Colon (tissue), 2 donors: ENCODE data around the gene TCEA2.
"Not testable (repeated sequence)": the region's sequence is repeated elsewhere in the genome, so short reads cannot be mapped to it uniquely, and the experiment has no call there.

Experiments
- FAIRE-seq: peaks from 2 replicates; lab custom pipeline; 2012; peaks lifted over from hg19 to GRCh38; lab: Jason Lieb, UNC
- donor health status: control.
- donor health status: control.

TCEA2 gene

GRCh38 chr20:64077876-64078551 is 15.0 kb downstream of the TCEA2 start:
- no peak for FAIRE-seq

GRCh38 chr20:64078934-64079272 is 15.9 kb downstream of the TCEA2 start:
- FAIRE-seq: no peak

GRCh38 chr20:64079273-64080012 is 16.4 kb downstream of the TCEA2 start, which contains the start of gene RGS19:
Gene RGS19, minus strand, starts transcription at chr20:64079518. Its CDS starts 2,632 bp downstream, at chr20:64076886.
- no peak for FAIRE-seq

- no peak for FAIRE-seq
Observed at GRCh38 chr20:64080013-64080812, 17.2 kb downstream of the TCEA2 start, which contains the start of gene OPRL1. Gene OPRL1, plus strand, starts transcription at chr20:64080082. Its CDS starts 12,639 bp downstream, at chr20:64092721.

- no peak for FAIRE-seq
Observed at GRCh38 chr20:64080813-64081623, 18.0 kb downstream of the TCEA2 start.

GRCh38 chr20:64081624-64081964 is 18.6 kb downstream of the TCEA2 start:
- FAIRE-seq: no peak

- no peak for FAIRE-seq
Observed at GRCh38 chr20:64082126-64082731, 19.2 kb downstream of the TCEA2 start.

- no peak for FAIRE-seq
Observed at GRCh38 chr20:64082820-64083377, 19.9 kb downstream of the TCEA2 start.

GRCh38 chr20:64083378-64083803 is 20.4 kb downstream of the TCEA2 start:
- FAIRE-seq: no peak

GRCh38 chr20:64083804-64084684 is 21.0 kb downstream of the TCEA2 start, which contains the start of gene LKAAEAR1:
Gene LKAAEAR1, minus strand, starts transcription at chr20:64084398. Its CDS starts 179 bp downstream, at chr20:64084219.
- no peak for FAIRE-seq

GRCh38 chr20:64084685-64085152 is 21.7 kb downstream of the TCEA2 start:
- FAIRE-seq: no peak

- FAIRE-seq: no peak
Observed at GRCh38 chr20:64086801-64087200, 23.8 kb downstream of the TCEA2 start.

GRCh38 chr20:64087226-64087825 is 24.3 kb downstream of the TCEA2 start:
- FAIRE-seq: not testable (repeated sequence)

GRCh38 chr20:64088586-64088985 is 25.6 kb downstream of the TCEA2 start:
- not testable (repeated sequence) for FAIRE-seq

- no peak for FAIRE-seq
Observed at GRCh38 chr20:64090165-64090564, 27.2 kb downstream of the TCEA2 start.

- no peak for FAIRE-seq
Observed at GRCh38 chr20:64091340-64091739, 28.3 kb downstream of the TCEA2 start.

- no peak for FAIRE-seq
Observed at GRCh38 chr20:64091770-64092169, 28.8 kb downstream of the TCEA2 start.

- no peak for FAIRE-seq
Observed at GRCh38 chr20:64092258-64093012, 29.4 kb downstream of the TCEA2 start.
